Mucosa of rectum (tissue), 2 donors: ENCODE data around the gene DMXL2.
"Not testable (repeated sequence)": the region's sequence is repeated elsewhere in the genome, so short reads cannot be mapped to it uniquely, and the experiment has no call there.

ENCODE experiments used
- H3K27ac ChIP-seq, 2 donors: one replicate each; pipeline ENCODE4 v1.7.0; 2013; ENCODE audit warnings: inconsistent platforms in 2 of 2, low read depth in 2 of 2, low read length in 2 of 2
- H3K27me3 ChIP-seq, 2 donors: one replicate each; pipeline ENCODE4 v1.7.0; 2013; ENCODE audit warnings: low read length in 2 of 2; ENCODE audit not compliant: control insufficient read depth in 2 of 2, insufficient read depth in 2 of 2
- H3K36me3 ChIP-seq, 2 donors: one replicate each; pipeline ENCODE4 v1.7.0; 2013; ENCODE audit warnings: low read length in 2 of 2; ENCODE audit not compliant: control insufficient read depth in 2 of 2, insufficient read depth in 2 of 2
- H3K4me1 ChIP-seq, 2 donors: one replicate each; pipeline ENCODE4 v1.7.0; 2013; ENCODE audit warnings: low read length in 2 of 2, mild to moderate bottlenecking in 1 of 2; ENCODE audit not compliant: control insufficient read depth in 2 of 2, insufficient read depth in 2 of 2
- H3K4me3 ChIP-seq, 2 donors: one replicate each; pipeline ENCODE4 v1.7.0; 2013; ENCODE audit warnings: low read length in 2 of 2
- H3K9ac ChIP-seq, 2 donors: one replicate each; pipeline ENCODE4 v1.7.0; 2013; ENCODE audit warnings: low read length in 2 of 2, low read depth in 1 of 2, mild to moderate bottlenecking in 1 of 2
- H3K9me3 ChIP-seq, 2 donors: one replicate each; pipeline ENCODE4 v1.7.0; 2013; ENCODE audit warnings: low read length in 2 of 2; ENCODE audit not compliant: control insufficient read depth in 2 of 2
- donor health status: healthy.
- donor health status: Normal muscosa, but diverticular disease.

Gene DMXL2

GRCh38 chr15:51425517-51426040, 197.0 kb downstream of the DMXL2 start:
- Histone ChIP-seq H3K36me3 (no peaks in the 10 kb centered on the region), H3K4me3 (no peak overlapping the region), H3K27me3 (no peaks in the 10 kb centered on the region), H3K27ac (no peak overlapping the region), H3K4me1 (no peaks in the 10 kb centered on the region), H3K9me3 (no peaks in the 10 kb centered on the region), H3K9ac (no peak overlapping the region)

DNA sequence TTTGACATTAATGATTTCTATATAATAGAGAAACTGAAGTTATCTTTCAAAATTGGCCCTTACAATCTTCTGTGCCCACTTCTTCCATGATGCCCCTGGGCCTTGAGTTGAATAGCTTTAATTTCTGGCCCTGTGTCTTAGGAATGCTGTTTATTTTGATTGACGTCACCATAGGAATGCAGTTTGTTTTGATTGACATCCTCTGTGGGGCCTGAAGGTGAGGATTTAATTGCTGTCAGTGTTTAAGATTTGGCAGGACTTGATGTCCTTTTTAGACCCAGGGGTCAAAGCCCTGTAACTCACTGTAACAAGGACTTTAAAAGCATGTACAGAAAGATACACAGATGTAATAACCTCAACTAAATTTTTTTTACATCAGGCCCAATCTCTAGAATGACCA, 197.8 kb downstream of the DMXL2 start:
- Histone ChIP-seq H3K4me3 (no peak overlapping the region), H3K36me3 (no peaks in the 10 kb centered on the region), H3K9me3 (no peaks in the 10 kb centered on the region), H3K9ac (no peak overlapping the region), H3K27ac (no peak overlapping the region), H3K4me1 (no peaks in the 10 kb centered on the region), H3K27me3 (no peaks in the 10 kb centered on the region)

DNA sequence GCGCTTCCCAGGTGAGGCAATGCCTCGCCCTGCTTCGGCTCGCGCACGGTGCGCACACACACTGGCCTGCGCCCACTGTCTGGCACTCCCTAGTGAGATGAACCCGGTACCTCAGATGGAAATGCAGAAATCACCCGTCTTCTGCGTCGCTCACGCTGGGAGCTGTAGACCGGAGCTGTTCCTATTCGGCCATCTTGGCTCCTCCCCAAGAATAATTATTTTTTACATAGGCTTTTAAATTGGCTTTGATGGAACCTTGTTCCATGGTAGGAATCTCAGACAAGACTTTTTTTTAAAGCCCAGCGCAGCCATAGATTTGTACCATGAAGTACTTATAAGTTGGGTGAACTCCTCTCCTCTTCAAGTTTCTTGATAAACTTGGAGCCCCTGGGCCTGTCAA, 199.5 kb downstream of the DMXL2 start:
- not testable (repeated sequence) for H3K4me1 ChIP-seq, H3K36me3 ChIP-seq, H3K27me3 ChIP-seq, H3K9me3 ChIP-seq, H3K4me3 ChIP-seq, H3K27ac ChIP-seq, H3K9ac ChIP-seq

- Histone ChIP-seq H3K27me3 (no peaks in the 10 kb centered on the region), H3K9ac (no peak overlapping the region), H3K27ac (no peak overlapping the region), H3K36me3 (no peaks in the 10 kb centered on the region), H3K4me1 (no peaks in the 10 kb centered on the region), H3K9me3 (no peaks in the 10 kb centered on the region), H3K4me3 (no peak overlapping the region)
Observed at GRCh38 chr15:51416129-51416528, 206.4 kb downstream of the DMXL2 start.

DNA sequence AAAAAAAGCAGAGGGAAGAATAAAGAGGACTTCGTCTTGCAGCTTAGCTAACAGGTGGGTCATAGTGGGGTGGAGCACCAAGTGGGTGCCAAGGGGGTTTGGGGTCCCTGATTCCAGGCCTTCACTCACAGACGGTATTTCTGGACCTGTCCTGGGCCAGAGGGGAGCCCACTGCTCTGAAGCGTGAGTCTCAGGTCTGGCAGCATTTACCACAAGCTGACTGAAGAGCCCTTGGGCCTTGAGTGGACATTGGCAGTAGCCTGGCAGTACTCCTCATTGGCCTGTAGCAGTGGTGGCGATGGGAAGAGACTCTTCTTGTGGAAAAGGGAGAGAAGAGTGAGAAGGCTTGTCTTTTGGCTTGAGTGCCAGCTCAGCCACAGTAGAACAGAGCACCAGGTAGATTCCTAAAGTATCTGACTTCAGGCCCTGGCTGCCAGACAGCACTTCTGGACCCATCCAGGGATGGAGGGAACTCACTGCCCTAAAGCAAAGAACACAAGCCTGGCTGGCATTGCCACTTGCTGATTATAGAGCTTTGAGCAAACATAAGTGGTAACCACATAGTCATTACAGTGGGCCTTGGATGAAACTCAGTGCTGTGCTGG, 208.2 kb downstream of the DMXL2 start:
- Histone ChIP-seq H3K4me3 (no peak overlapping the region), H3K27me3 (no peaks in the 10 kb centered on the region), H3K27ac (no peak overlapping the region), H3K4me1 (no peaks in the 10 kb centered on the region), H3K36me3 (no peaks in the 10 kb centered on the region), H3K9ac (no peak overlapping the region), H3K9me3 (no peaks in the 10 kb centered on the region)

DNA sequence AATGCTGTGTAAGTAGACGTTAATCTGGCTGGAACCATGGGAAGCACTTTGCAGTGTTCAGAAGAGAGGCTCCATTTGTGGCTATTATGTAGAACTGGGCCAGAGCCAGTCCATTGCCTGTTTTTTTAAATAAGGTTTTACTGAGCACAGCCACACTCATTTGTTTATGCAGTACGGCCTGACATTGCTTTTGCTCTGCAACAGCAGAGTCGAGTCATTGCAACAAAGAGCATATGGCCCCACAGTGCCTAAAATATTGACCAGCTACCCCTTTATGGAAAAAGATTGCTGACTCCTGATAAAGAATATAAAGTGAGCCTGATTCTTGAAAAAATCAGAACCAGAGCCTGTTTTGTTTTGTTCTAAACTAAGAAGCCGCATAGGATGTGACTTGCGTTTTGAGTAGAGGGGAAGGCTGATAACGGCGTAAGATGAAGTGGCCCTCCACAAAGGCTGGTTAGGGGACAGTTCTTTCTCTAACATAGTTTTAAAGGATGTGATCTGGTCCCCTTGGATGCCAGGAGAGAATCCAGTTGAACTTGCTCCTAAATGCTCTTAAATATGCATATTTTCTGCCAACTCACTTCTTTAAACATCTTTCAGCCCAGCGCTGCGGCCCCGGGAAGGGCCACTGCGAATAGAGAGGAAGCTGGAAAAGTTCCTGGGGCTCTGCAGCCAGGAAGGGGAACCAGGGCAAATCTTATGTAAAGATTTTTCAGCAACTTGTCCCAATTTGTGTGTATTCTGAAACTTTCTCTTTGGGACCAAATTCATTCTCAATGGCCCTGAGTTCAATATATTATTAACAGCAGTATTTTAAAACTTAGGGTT, 216.7 kb downstream of the DMXL2 start:
- H3K27ac ChIP-seq, result no peak overlapping the region
- H3K4me3 ChIP-seq, result no peak overlapping the region

GRCh38 chr15:51403946-51404695, 218.4 kb downstream of the DMXL2 start:
- H3K27ac ChIP-seq, result no peak overlapping the region
- no peak overlapping the region for H3K9ac ChIP-seq
- H3K4me1 ChIP-seq, result no peaks in the 10 kb centered on the region
- H3K4me3 ChIP-seq, result no peak overlapping the region
- H3K9me3 ChIP-seq, result no peaks in the 10 kb centered on the region
- no peaks in the 10 kb centered on the region for H3K36me3 ChIP-seq
- peaks cover 0 to 2% of the 10 kb centered on the region in 2 donors for H3K27me3 ChIP-seq

More for the DNA sequence above, 216.7 kb downstream of the DMXL2 start:
- H3K4me1 ChIP-seq, result no peaks in the 10 kb centered on the region
- no peaks in the 10 kb centered on the region for H3K9me3 ChIP-seq
- no peak overlapping the region for H3K9ac ChIP-seq
- no peaks in the 10 kb centered on the region for H3K36me3 ChIP-seq
- peaks cover 0 to 2% of the 10 kb centered on the region in 2 donors for H3K27me3 ChIP-seq

- Histone ChIP-seq H3K9ac (no peak overlapping the region), H3K27ac (no peak overlapping the region), H3K4me1 (no peaks in the 10 kb centered on the region), H3K4me3 (no peak overlapping the region), H3K27me3 (peaks cover 0 to 2% of the 10 kb centered on the region in 2 donors), H3K36me3 (no peaks in the 10 kb centered on the region), H3K9me3 (no peaks in the 10 kb centered on the region)
Observed at GRCh38 chr15:51403072-51403878, 219.3 kb downstream of the DMXL2 start.

DNA sequence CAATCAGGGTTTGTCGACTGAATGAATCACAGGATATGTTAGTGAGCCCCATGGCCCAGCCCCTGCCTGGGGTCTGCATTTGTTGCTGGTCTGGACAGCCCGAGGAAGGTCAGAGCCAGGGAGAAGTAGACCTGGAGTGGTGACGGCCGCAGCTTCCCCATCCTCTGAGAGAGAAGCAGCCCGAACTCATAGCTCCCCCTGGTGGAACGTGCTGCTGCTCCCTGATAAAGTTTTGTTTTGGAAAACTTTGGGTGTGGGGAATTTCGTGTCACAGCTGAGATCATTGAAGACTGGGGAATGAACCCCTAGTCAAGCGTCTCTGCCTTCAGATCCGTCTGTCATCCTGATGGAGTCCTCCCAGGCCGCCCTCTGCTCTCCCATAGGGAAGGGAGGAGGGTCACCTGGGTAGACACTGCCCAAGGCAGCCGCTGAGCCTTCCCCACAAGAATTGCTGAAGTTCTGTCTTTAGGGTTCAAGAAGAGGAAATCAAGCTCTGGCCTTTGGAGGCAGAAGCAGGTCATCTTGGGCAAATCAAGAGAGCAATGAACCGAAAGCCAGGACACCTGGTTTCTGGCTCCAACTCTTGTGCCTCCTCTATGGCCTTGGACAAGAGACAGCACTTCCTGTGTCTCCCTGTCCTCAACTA, 220.6 kb downstream of the DMXL2 start:
- H3K4me3 ChIP-seq, result no peak overlapping the region
- no peak overlapping the region for H3K9ac ChIP-seq
- no peak overlapping the region for H3K27ac ChIP-seq
- no peaks in the 10 kb centered on the region for H3K36me3 ChIP-seq
- peaks cover 0 to 2% of the 10 kb centered on the region in 2 donors for H3K27me3 ChIP-seq
- H3K9me3 ChIP-seq, result no peaks in the 10 kb centered on the region
- H3K4me1 ChIP-seq, result no peaks in the 10 kb centered on the region
